Keratinocyte (primary cell): ENCODE results near the gene NEK6. TPM values are rescaled to one million over a fixed set of nuclear protein-coding genes. Genes with fewer than 3 reads are reported as not detected.

Experiments used
- DNase-seq: peaks from one replicate; pipeline ENCODE4 v3.0.0-alpha.2; 2011; ENCODE audit warnings: low read depth, missing footprints, low spot score
- FAIRE-seq: peaks from 2 replicates; lab custom pipeline; 2011; peaks lifted over from hg19 to GRCh38; lab: Jason Lieb, UNC
- H2AFZ ChIP-seq: 2 replicates; pipeline ENCODE4 v1.6.0; 2012; ENCODE audit warnings: low read length, control low read depth, inconsistent platforms; ENCODE audit not compliant: control insufficient read depth
- H3K27ac ChIP-seq: 2 replicates; pipeline ENCODE4 v1.5.1; 2011; ENCODE audit warnings: low read length; ENCODE audit not compliant: control insufficient read depth, insufficient read depth
- H3K27me3 ChIP-seq: 3 replicates; pipeline ENCODE4 v1.6.0; 2011; ENCODE audit warnings: low read length; ENCODE audit not compliant: control insufficient read depth, insufficient read depth; ENCODE audit errors: extremely low read depth
- H3K36me3 ChIP-seq, 2 experiments: 2 replicates in 1 of 2; 3 replicates in 1 of 2; pipeline ENCODE4 v1.5.1; 2011; ENCODE audit warnings: low read length in 2 of 2, mild to moderate bottlenecking in 1 of 2; ENCODE audit not compliant: control insufficient read depth in 2 of 2, insufficient read depth in 2 of 2; ENCODE audit errors: extremely low read depth in 1 of 2
- H3K4me1 ChIP-seq: 3 replicates; pipeline ENCODE4 v1.5.1; 2011; ENCODE audit warnings: low read length; ENCODE audit not compliant: control insufficient read depth, insufficient read depth; ENCODE audit errors: extremely low read depth
- H3K4me2 ChIP-seq: 3 replicates; pipeline ENCODE4 v1.6.0; 2011; ENCODE audit warnings: low read depth, low read length; ENCODE audit not compliant: control insufficient read depth, insufficient read depth; ENCODE audit errors: extremely low read depth
- H3K4me3 ChIP-seq, 3 experiments: fragments of 200-600 bp in 1 of 3; sonication (generic) in 1 of 3; 2 replicates in 2 of 3; 3 replicates in 1 of 3; pipeline ENCODE4 v1.5.1; 2011 to 2016; ENCODE audit warnings: low read length in 3 of 3, mild to moderate bottlenecking in 3 of 3, control low read depth in 2 of 3, inconsistent platforms in 1 of 3, low read depth in 1 of 3, mixed read lengths in 1 of 3, mixed run types in 1 of 3, moderate library complexity in 1 of 3; ENCODE audit not compliant: control insufficient read depth in 2 of 3, insufficient read depth in 2 of 3; ENCODE audit errors: extremely low read depth in 1 of 3
- H3K79me2 ChIP-seq: 2 replicates; pipeline ENCODE4 v1.6.0; 2012; ENCODE audit warnings: low read length; ENCODE audit not compliant: control insufficient read depth, insufficient read depth
- H3K9ac ChIP-seq: 3 replicates; pipeline ENCODE4 v1.6.0; 2011; ENCODE audit warnings: low read length; ENCODE audit not compliant: control insufficient read depth, insufficient read depth; ENCODE audit errors: extremely low read depth
- H3K9me1 ChIP-seq: 3 replicates; pipeline ENCODE4 v1.6.0; 2011; ENCODE audit warnings: low read length; ENCODE audit not compliant: control insufficient read depth, insufficient read depth; ENCODE audit errors: extremely low read depth
- H3K9me3 ChIP-seq: 2 replicates; pipeline ENCODE4 v1.5.1; 2012; ENCODE audit warnings: low read depth, low read length; ENCODE audit not compliant: control insufficient read depth
- H4K20me1 ChIP-seq: 3 replicates; pipeline ENCODE4 v1.6.0; 2011; ENCODE audit warnings: low read length; ENCODE audit not compliant: control insufficient read depth, insufficient read depth; ENCODE audit errors: extremely low read depth
- CTCF ChIP-seq, 3 experiments: IDR thresholded peaks in 1 of 3; conservative IDR thresholded peaks in 1 of 3; optimal IDR thresholded peaks in 1 of 3; 2 replicates in 2 of 3; 3 replicates in 1 of 3; pipeline versions ENCODE3 to v1.5.1; 2011; ENCODE audit warnings: low read length in 3 of 3, mild to moderate bottlenecking in 3 of 3, moderate library complexity in 2 of 3, control low read depth in 1 of 3, inconsistent platforms in 1 of 3; ENCODE audit not compliant: insufficient read depth in 2 of 3; ENCODE audit errors: extremely low read depth in 1 of 3
- EZH2 ChIP-seq: IDR thresholded peaks from one replicate; pipeline ENCODE4 v1.6.1; 2012; ENCODE audit warnings: inconsistent platforms, mild to moderate bottlenecking, low read length, moderate library complexity
- dilution Hi-C: fragments of 300-500 bp; cut with MboI; formaldehyde crosslinking; loops from one replicate; pipeline ENCODE4 v1.7.0; 2020; ENCODE audit warnings: low sequenced_read_pairs; ENCODE audit not compliant: extremely low pct_ligation_motif_present
- polyA plus RNA-seq, 5 experiments: library from polyadenylated mRNA; depleted of rRNA in 3 of 5; stranded (reverse) in 3 of 5; stranded (forward) in 1 of 5; unstranded in 1 of 5; fragments of >200 nt; gene quantifications; 1 replicate in 1 of 5; 2 replicates in 3 of 5; 3 replicates in 1 of 5; pipeline versions ENCODE4 v1.2.1 to v1.2.3, GENCODE V29; 2011 to 2012; ENCODE audit warnings: missing spikeins in 2 of 5, low read depth in 1 of 5, low replicate concordance in 1 of 5

Gene NEK6
- polyA plus RNA-seq, 1 donor (not counting 4 experiments of a cell fraction or from before 2014, with no cell fraction given), result 56.4 TPM

- Histone ChIP-seq H2AFZ (no peak overlapping the region), H3K4me3 (no peak overlapping the region), H3K9ac (no peak overlapping the region), H3K4me2 (no peak overlapping the region), H3K36me3 (peaks cover 15 to 29% of the 10 kb centered on the region in 2 experiments), H3K9me3 (no peaks in the 10 kb centered on the region), H3K9me1 (no peaks in the 10 kb centered on the region), H3K27ac (no peak overlapping the region), H3K79me2 (no peaks in the 10 kb centered on the region), H4K20me1 (no peaks in the 10 kb centered on the region), H3K4me1 (no peaks in the 10 kb centered on the region), H3K27me3 (no peaks in the 10 kb centered on the region)
- TF ChIP-seq CTCF (optimal IDR thresholded peaks at IDR 0.05 in 1 of 3, IDR thresholded peaks at IDR 0.05 in 1 of 3, conservative IDR thresholded peaks at IDR 0.05 in 1 of 3; ENCODE audit: extremely low read depth in 1 of 3, insufficient read depth in 2 of 3, low read length in 3 of 3) (no peak), EZH2 (no peak)
- no peak for DNase-seq
- dilution Hi-C loops, result loop anchor here (25.0 kb wide), 1 partner anchor 210 kb away; no protein-coding TSS in a partner anchor
- no peak for FAIRE-seq
Observed at GRCh38 chr9:124321935-124322334, 64.2 kb downstream of the NEK6 start.

GRCh38 chr9:124322618-124323432, 65.1 kb downstream of the NEK6 start:
- no peak for FAIRE-seq
- no peak overlapping the region for H3K4me2 ChIP-seq
- dilution Hi-C loops, result loop anchor here (25.0 kb wide), 1 partner anchor 211 kb away; no protein-coding TSS in a partner anchor
- peaks cover 14 to 36% of the 10 kb centered on the region in 2 experiments for H3K36me3 ChIP-seq
- no peaks in the 10 kb centered on the region for H3K79me2 ChIP-seq
- H3K9me1 ChIP-seq, result no peaks in the 10 kb centered on the region
- no peaks in the 10 kb centered on the region for H3K9me3 ChIP-seq
- no peaks in the 10 kb centered on the region for H3K4me1 ChIP-seq
- no peak for TF ChIP-seq EZH2
- no peak for TF ChIP-seq CTCF (optimal IDR thresholded peaks at IDR 0.05 in 1 of 3, IDR thresholded peaks at IDR 0.05 in 1 of 3, conservative IDR thresholded peaks at IDR 0.05 in 1 of 3; ENCODE audit: extremely low read depth in 1 of 3, insufficient read depth in 2 of 3, low read length in 3 of 3)
- no peaks in the 10 kb centered on the region for H4K20me1 ChIP-seq
- no peak for DNase-seq
- H3K9ac ChIP-seq, result no peak overlapping the region
- H3K27ac ChIP-seq, result no peak overlapping the region
- no peaks in the 10 kb centered on the region for H3K27me3 ChIP-seq
- no peak overlapping the region for H3K4me3 ChIP-seq
- H2AFZ ChIP-seq, result no peak overlapping the region
